Left hindlimb (tissue), 1 donor: ENCODE results near the gene PRPH.
"Not testable (repeated sequence)": the region's sequence is repeated elsewhere in the genome, so short reads cannot be mapped to it uniquely, and the experiment has no call there.

ENCODE experiments used
- DNase-seq: peaks from one replicate; pipeline ENCODE4 v3.0.0-alpha.2; 2018

PRPH gene

GRCh38 chr12:49276304-49277290, 18.4 kb upstream of the PRPH start:
- DNase-seq: peak; percentile 14

- no peak for DNase-seq
Measured at GRCh38 chr12:49277466-49277865, 17.5 kb upstream of the PRPH start.

GRCh38 chr12:49279706-49280159, 15.2 kb upstream of the PRPH start:
- DNase-seq: no peak

- DNase-seq: not testable (repeated sequence)
Measured at GRCh38 chr12:49280545-49280944, 14.4 kb upstream of the PRPH start.

GRCh38 chr12:49282302-49282701, 12.6 kb upstream of the PRPH start:
- DNase-seq: peak; percentile 4

- DNase-seq: not testable (repeated sequence)
Measured at GRCh38 chr12:49282740-49283375, 12.1 kb upstream of the PRPH start.

- DNase-seq: no peak
Measured at GRCh38 chr12:49283541-49284429, 11.2 kb upstream of the PRPH start.

- DNase-seq: no peak
Measured at GRCh38 chr12:49284672-49285071, 10.3 kb upstream of the PRPH start.

GRCh38 chr12:49287876-49288275, 7.1 kb upstream of the PRPH start:
- DNase-seq: no peak

- no peak for DNase-seq
Measured at GRCh38 chr12:49288412-49288853, 6.5 kb upstream of the PRPH start.

GRCh38 chr12:49288922-49289555, 5.9 kb upstream of the PRPH start:
- no peak for DNase-seq

GRCh38 chr12:49292729-49293055, 2.3 kb upstream of the PRPH start:
- DNase-seq: no peak

GRCh38 chr12:49293056-49293956, 1.6 kb upstream of the PRPH start:
- peak; percentile 83 for DNase-seq

- DNase-seq: no peak
Measured at GRCh38 chr12:49294086-49294803, 702 bp upstream of the PRPH start.

GRCh38 chr12:49294804-49295081, 204 bp upstream of the PRPH start:
- no peak for DNase-seq

GRCh38 chr12:49296034-49296835, 1.3 kb downstream of the PRPH start:
- no peak for DNase-seq

GRCh38 chr12:49296836-49297694, 2.1 kb downstream of the PRPH start:
- DNase-seq: no peak

- no peak for DNase-seq
Measured at GRCh38 chr12:49297695-49298060, 2.7 kb downstream of the PRPH start.

- no peak for DNase-seq
Measured at GRCh38 chr12:49298160-49298559, 3.2 kb downstream of the PRPH start.
